ENCODE data around the gene GABPB1.

GABPB1 gene

GRCh38 chr15:50275091-50275490, 79.9 kb downstream of the GABPB1 start:
- no peak for DNase-seq

- DNase-seq: no peak
Observed at GRCh38 chr15:50267577-50267976, 87.4 kb downstream of the GABPB1 start.

- DNase-seq: no peak
Observed at GRCh38 chr15:50265620-50266019, 89.4 kb downstream of the GABPB1 start, which contains the start of gene HDC. Gene HDC (minus strand): TSS chr15:50265726. CDS start chr15:50265623, 103 bp downstream.

- DNase-seq: no peak
Observed at GRCh38 chr15:50262533-50262932, 92.5 kb downstream of the GABPB1 start.

GRCh38 chr15:50261981-50262380, 93.0 kb downstream of the GABPB1 start:
- no peak for DNase-seq

- no peak for DNase-seq
Observed at GRCh38 chr15:50260969-50261496, 94.0 kb downstream of the GABPB1 start.

- DNase-seq: no peak
Observed at GRCh38 chr15:50259276-50259675, 95.7 kb downstream of the GABPB1 start.

- DNase-seq: no peak
Observed at GRCh38 chr15:50257924-50258323, 97.1 kb downstream of the GABPB1 start.

GRCh38 chr15:50257332-50257731, 97.7 kb downstream of the GABPB1 start:
- DNase-seq: no peak

GRCh38 chr15:50256188-50257041, 98.6 kb downstream of the GABPB1 start:
- no peak for DNase-seq

- DNase-seq: no peak
Observed at GRCh38 chr15:50252556-50252955, 102.4 kb downstream of the GABPB1 start.

GRCh38 chr15:50251638-50252182, 103.3 kb downstream of the GABPB1 start:
- no peak for DNase-seq

GRCh38 chr15:50250760-50251394, 104.1 kb downstream of the GABPB1 start:
- no peak for DNase-seq

GRCh38 chr15:50249704-50250103, 105.3 kb downstream of the GABPB1 start:
- DNase-seq: no peak

- no peak for DNase-seq
Observed at GRCh38 chr15:50248994-50249582, 105.9 kb downstream of the GABPB1 start.

GRCh38 chr15:50247819-50248655, 107.0 kb downstream of the GABPB1 start:
- no peak for DNase-seq

- DNase-seq: no peak
Observed at GRCh38 chr15:50246631-50247030, 108.4 kb downstream of the GABPB1 start.

GRCh38 chr15:50244959-50245624, 109.9 kb downstream of the GABPB1 start:
- DNase-seq: no peak

- no peak for DNase-seq
Observed at GRCh38 chr15:50244153-50244552, 110.8 kb downstream of the GABPB1 start.

- DNase-seq: no peak
Observed at GRCh38 chr15:50241684-50242450, 113.1 kb downstream of the GABPB1 start.

GRCh38 chr15:50238255-50238654, 116.7 kb downstream of the GABPB1 start:
- no peak for DNase-seq

All from NCI-H526 treated with DMSO at 0.1 percent for 48 hours (cell line).